Lung (tissue), 12 donors: ENCODE data around the gene PPP2R5C. TPM values are rescaled to one million over a fixed set of nuclear protein-coding genes. Genes with fewer than 3 reads are reported as not detected.

Source experiments
- ATAC-seq: fragments of 200-7000 bp; cut with Tn5 transposase; one replicate; pipeline ENCODE4 v1.9.1; 2020; ENCODE audit warnings: moderate number of reproducible peaks; ENCODE audit not compliant: insufficient read depth, low FRiP score
- DNase-seq, 3 donors: peaks; one replicate each; pipeline ENCODE4 v3.0.0-alpha.2; 2013 to 2017
- H3K27ac ChIP-seq, 2 donors: one replicate each; pipeline ENCODE4 v1.5.1; 2013; ENCODE audit warnings: mild to moderate bottlenecking in 2 of 2, moderate library complexity in 2 of 2, control low read depth in 1 of 2, inconsistent platforms in 1 of 2, low read depth in 1 of 2, low read length in 1 of 2
- H3K27me3 ChIP-seq, 3 donors: one replicate each; pipeline ENCODE4 v1.5.1; 2013; ENCODE audit warnings: low read length in 2 of 3; ENCODE audit not compliant: control insufficient read depth in 3 of 3, insufficient read depth in 3 of 3
- H3K36me3 ChIP-seq, 4 donors: one replicate each; pipeline ENCODE4 v1.5.1; 2013; ENCODE audit warnings: low read length in 4 of 4, mild to moderate bottlenecking in 1 of 4, moderate library complexity in 1 of 4; ENCODE audit not compliant: control insufficient read depth in 4 of 4, insufficient read depth in 4 of 4
- H3K4me1 ChIP-seq, 5 donors: one replicate each; pipeline ENCODE4 v1.5.1; 2013; ENCODE audit warnings: low read length in 5 of 5, mild to moderate bottlenecking in 2 of 5, moderate library complexity in 1 of 5; ENCODE audit not compliant: control insufficient read depth in 5 of 5, insufficient read depth in 5 of 5
- H3K4me3 ChIP-seq: one replicate; pipeline ENCODE4 v1.5.1; 2013; ENCODE audit warnings: mild to moderate bottlenecking, control low read depth, moderate library complexity
- H3K9ac ChIP-seq, 2 donors: one replicate each; pipeline ENCODE4 v1.5.1; 2013; ENCODE audit warnings: low read length in 2 of 2, control low read depth in 1 of 2; ENCODE audit not compliant: insufficient read depth in 1 of 2
- H3K9me3 ChIP-seq, 4 donors: one replicate each; pipeline ENCODE4 v1.5.1; 2013; ENCODE audit warnings: low read length in 3 of 4, mild to moderate bottlenecking in 1 of 4, moderate library complexity in 1 of 4; ENCODE audit not compliant: control insufficient read depth in 4 of 4, insufficient read depth in 3 of 4
- CTCF ChIP-seq: IDR thresholded peaks from 2 replicates; pipeline ENCODE4 v1.5.1; 2012; ENCODE audit warnings: mild to moderate bottlenecking; ENCODE audit errors: control extremely low read depth, extremely low read depth
- WGBS, 2 donors: extraction: QIAGEN DNeasy Blood & Tissue Kit; methylation state at CpG; one replicate each; pipeline ENCODE4 v1.1.7; 2013; 5-methylcytosine and 5-hydroxymethylcytosine counted together
- polyA plus RNA-seq, 2 donors: library from polyadenylated mRNA; stranded (reverse); fragments of 200-250 nt; gene quantifications; one replicate each; pipeline ENCODE4 v1.2.1, GENCODE V29; 2013
- total RNA-seq, 2 donors: library from RNA; depleted of rRNA in 1 of 2; stranded (reverse); fragments of >200 nt in 1 of 2; gene quantifications; one replicate each; pipeline ENCODE4 v1.2.1, GENCODE V29; 2014 to 2021
- donor health status: control.
- donor health status: control.
- donor health status: Bipolar disorder and iron deficiency.
- donor health status: healthy.
- donor health status: DM: yes; HTN: yes; CAD: no.

The PPP2R5C gene
- total and polyA plus RNA-seq, 4 donors, result 66.6 to 180 (median 126) TPM

GRCh38 chr14:101719045-101719645 lies 42.4 kb upstream of the PPP2R5C start:
- ATAC-seq, result no peak

GRCh38 chr14:101719708-101720107 lies 41.8 kb upstream of the PPP2R5C start:
- DNase-seq (no peak), ATAC-seq (no peak)
- Histone ChIP-seq H3K27ac (peak overlapping the region in 1 of 2 donors; percentile 37), H3K9ac (no peak overlapping the region), H3K4me1 (peaks cover 0 to 5% (median 0%) of the 10 kb centered on the region in 5 donors), H3K4me3 (no peak overlapping the region), H3K27me3 (peaks cover 0 to 3% (median 0%) of the 10 kb centered on the region in 3 donors), H3K36me3 (no peaks in the 10 kb centered on the region), H3K9me3 (no peaks in the 10 kb centered on the region)
- 60% methylated on average over 8 of the region's 8 CpGs for WGBS, 2 donors
- no peak for TF ChIP-seq CTCF

More at GRCh38 chr14:101719045-101719645, 42.4 kb upstream of the PPP2R5C start:
- H3K9me3 ChIP-seq, result no peaks in the 10 kb centered on the region
- no peaks in the 10 kb centered on the region for H3K36me3 ChIP-seq
- H3K4me3 ChIP-seq, result no peak overlapping the region
- no peak for TF ChIP-seq CTCF
- H3K9ac ChIP-seq, result no peak overlapping the region
- H3K4me1 ChIP-seq, result peaks cover 0 to 5% (median 0%) of the 10 kb centered on the region in 5 donors
- peaks cover 0 to 3% (median 0%) of the 10 kb centered on the region in 3 donors for H3K27me3 ChIP-seq
- peak; percentile 20 to 61 (median 26) for DNase-seq
- WGBS, 2 donors, result 51 to 76% methylated on average over 10 of the region's 10 CpGs
- H3K27ac ChIP-seq, result peak overlapping the region; percentile 6 to 37

GRCh38 chr14:101721111-101721510 lies 40.4 kb upstream of the PPP2R5C start:
- Histone ChIP-seq H3K27me3 (peaks cover 0 to 3% (median 0%) of the 10 kb centered on the region in 3 donors), H3K27ac (no peak overlapping the region), H3K9ac (no peak overlapping the region), H3K36me3 (no peaks in the 10 kb centered on the region), H3K4me1 (peaks cover 0 to 5% (median 0%) of the 10 kb centered on the region in 5 donors), H3K9me3 (no peaks in the 10 kb centered on the region), H3K4me3 (no peak overlapping the region)
- 25 to 47% methylated on average over 5 of the region's 5 CpGs for WGBS, 2 donors
- DNase-seq, result no peak
- ATAC-seq, result no peak
- no peak for TF ChIP-seq CTCF
